ENCODE data around the gene XRN1. TPM values are rescaled to one million over a fixed set of nuclear protein-coding genes. Genes with fewer than 3 reads are reported as not detected.

XRN1 gene, protein sequence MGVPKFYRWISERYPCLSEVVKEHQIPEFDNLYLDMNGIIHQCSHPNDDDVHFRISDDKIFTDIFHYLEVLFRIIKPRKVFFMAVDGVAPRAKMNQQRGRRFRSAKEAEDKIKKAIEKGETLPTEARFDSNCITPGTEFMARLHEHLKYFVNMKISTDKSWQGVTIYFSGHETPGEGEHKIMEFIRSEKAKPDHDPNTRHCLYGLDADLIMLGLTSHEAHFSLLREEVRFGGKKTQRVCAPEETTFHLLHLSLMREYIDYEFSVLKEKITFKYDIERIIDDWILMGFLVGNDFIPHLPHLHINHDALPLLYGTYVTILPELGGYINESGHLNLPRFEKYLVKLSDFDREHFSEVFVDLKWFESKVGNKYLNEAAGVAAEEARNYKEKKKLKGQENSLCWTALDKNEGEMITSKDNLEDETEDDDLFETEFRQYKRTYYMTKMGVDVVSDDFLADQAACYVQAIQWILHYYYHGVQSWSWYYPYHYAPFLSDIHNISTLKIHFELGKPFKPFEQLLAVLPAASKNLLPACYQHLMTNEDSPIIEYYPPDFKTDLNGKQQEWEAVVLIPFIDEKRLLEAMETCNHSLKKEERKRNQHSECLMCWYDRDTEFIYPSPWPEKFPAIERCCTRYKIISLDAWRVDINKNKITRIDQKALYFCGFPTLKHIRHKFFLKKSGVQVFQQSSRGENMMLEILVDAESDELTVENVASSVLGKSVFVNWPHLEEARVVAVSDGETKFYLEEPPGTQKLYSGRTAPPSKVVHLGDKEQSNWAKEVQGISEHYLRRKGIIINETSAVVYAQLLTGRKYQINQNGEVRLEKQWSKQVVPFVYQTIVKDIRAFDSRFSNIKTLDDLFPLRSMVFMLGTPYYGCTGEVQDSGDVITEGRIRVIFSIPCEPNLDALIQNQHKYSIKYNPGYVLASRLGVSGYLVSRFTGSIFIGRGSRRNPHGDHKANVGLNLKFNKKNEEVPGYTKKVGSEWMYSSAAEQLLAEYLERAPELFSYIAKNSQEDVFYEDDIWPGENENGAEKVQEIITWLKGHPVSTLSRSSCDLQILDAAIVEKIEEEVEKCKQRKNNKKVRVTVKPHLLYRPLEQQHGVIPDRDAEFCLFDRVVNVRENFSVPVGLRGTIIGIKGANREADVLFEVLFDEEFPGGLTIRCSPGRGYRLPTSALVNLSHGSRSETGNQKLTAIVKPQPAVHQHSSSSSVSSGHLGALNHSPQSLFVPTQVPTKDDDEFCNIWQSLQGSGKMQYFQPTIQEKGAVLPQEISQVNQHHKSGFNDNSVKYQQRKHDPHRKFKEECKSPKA (N-terminal part only)
- 10 to 100 TPM; 16.9 to 21.8 TPM for total RNA-seq
- long read RNA-seq, partial matches to known transcripts = 10 of 14 reads
- long read RNA-seq, other reads (novel, unspliced or antisense) = 4 of 14 reads

DNA sequence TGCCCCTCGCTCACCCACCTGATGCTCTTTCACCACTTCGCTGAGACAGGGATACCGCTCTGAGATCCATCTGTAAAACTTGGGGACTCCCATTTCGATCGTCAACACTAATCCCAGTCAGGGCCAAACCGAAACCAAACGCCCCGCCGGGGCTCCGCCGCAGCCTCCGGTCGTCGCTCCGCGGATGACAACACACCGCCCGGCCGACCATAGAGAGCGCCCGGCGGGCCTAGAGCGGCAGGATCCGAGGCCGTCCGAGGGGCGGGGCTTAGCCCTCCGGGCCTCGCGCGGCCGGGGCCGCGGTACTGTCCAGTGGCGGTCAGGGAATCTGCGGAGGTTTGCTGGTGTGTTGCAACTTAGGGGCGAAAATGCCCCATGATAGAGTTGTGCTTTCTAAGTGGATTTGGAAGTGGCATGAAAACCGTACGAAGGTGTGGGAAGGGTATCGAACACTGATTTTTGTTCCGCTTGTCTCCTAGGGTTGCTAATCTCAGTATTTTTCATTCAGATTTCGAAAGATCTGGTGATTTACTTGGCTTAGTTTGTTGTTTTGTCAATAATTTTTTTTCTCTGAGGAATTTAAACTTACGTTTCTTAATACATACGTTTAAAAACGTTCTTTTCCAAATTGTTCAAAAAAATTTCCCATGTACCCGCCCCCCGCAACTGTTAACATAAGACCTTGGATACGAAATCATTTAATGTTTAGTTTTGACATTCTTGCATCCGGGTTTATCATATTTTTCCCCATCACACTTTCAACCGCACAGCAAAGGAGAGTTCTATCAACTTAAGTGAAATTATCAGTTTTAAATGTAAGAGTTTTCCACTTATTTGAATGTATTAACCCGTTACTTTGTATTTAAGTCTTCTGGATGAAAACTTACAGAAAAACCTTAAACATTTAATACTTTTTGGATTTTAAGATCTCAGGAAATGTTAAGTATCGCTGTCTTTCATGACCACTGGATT lies at the start of gene XRN1:
XRN1 (minus strand) TSS at position 186 of the 972 bp plus-strand sequence; CDS start at position 93, 93 bp downstream.
- intact Hi-C loops (cut with DNase I) = no loop called here
- ATAC-seq (peak; percentile 100), DNase-seq (peak; percentile 96)

DNA sequence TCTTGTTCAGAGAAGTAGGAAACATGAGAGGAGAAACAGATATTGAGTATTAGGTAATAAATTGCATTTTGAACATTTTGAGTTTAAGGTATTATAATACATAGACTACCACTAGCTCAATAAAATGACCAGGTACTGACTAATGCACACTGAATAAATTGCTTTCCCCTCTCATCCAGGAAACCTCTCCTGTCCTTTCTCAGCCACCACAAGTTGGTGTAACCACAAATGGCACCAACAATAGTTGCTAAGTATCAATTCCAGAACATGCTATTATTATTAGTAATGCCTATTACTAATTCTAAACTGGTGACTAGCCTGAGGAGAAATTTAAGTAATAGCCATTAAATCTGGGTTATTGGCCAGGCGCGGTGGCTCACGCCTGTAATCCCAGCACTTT lies 47.3 kb upstream of the XRN1 start:
- intact Hi-C loops (cut with DNase I) = no loop called here
- ATAC-seq (no peak), DNase-seq (no peak)

DNA sequence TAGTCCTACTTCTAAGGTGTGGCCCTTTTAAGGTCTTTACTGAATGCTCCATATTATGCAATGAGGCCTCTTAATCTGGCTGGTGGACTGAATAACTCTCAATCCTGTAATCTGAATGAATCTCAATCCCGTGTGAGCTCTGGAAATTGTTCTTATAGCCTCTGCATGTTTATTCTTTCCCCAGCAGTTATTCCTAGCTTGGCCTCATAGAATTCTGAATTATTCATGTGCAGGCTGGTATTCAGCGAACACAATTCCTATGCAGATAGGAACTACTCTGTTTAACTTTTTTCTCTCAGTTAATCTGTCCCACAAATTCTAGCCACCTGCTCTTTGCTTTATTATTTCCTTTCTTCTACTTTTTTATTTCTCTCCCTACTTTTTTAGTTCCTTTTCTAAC lies 44.3 kb upstream of the XRN1 start:
- no peak for ATAC-seq
- no peak for DNase-seq
- intact Hi-C loops (cut with DNase I) = no loop called here

DNA sequence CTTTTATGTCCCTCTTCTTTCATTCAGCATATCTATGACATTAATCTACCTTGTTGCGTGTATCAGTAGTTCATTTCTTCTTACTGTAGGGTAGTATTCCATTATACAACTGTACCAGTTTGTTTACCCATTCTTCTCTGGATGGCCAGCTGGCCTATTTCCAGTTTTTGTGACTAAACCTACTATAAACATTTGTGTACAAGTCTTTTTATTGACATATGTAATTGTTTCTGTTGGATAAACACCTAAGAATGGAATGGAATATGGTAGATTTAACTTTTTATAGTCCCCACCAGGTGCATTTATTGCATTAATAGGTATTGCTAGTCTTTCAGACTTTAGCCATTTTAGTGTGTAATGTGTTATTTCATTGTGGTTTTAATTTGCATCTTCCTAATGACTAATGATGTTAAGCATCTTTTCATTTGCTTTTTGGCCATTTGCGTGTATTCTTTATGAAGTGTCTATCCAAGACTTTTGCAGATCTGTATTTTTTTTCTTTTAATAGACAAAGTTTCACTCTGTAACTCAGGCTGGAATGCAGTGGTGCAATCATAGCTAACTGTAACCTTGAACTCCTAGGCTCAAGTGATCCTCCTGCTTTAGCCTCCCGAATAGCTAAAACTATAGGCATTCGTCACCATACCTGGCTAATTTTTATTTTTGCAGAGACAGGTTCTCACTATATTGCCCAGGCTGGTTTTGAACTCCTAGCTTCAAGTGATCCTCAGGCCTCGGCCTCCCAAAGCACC lies 41.9 kb upstream of the XRN1 start:
- DNase-seq = no peak
- ATAC-seq = no peak
- intact Hi-C loops (cut with DNase I) = no loop called here

DNA sequence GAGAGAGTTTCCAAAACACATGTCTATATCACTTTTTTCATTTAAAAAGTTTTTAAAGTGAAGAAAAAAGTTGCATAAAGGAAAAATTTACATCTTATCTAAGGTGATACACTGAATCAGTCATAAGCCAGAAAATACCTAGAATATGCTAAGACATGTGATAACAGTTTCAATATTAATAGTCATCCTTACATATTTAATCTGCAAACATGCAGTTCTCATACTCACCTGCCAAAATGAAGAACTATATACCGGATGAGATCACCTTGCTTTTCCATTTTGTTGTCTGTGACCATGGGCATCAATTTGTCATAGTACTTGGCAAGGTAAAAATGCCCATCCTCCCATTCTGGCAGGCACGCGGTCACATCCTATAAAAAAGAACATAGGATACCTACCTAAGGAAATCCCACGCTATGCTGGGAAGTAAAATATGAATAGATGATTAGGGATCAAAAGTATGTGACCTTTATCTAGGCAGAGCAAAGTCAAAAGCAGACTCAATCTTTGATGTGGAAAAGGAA lies 37.1 kb upstream of the XRN1 start:
- intact Hi-C loops (cut with DNase I) = no loop called here
- no peak for ATAC-seq
- no peak for DNase-seq

DNA sequence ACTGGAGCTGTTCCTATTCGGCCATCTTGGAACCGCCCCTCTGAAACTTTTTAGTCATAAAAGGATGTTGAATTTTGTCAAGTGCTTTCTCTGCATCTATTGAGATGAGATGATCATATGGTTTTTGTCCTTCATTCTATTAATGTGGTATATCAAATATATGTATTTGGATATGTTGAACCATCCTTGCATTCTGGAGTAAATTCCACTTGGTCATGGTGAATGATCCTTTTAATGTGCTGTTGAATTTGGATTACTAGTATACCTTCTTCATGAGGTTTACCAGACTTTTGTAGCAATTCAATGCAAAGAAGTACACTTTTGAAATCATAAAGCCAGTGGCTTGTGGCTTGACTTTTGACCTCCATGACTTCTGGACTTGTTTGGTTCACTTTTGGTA lies 33.4 kb upstream of the XRN1 start:
- intact Hi-C loops (cut with DNase I) = no loop called here
- DNase-seq = no peak
- no peak for ATAC-seq

DNA sequence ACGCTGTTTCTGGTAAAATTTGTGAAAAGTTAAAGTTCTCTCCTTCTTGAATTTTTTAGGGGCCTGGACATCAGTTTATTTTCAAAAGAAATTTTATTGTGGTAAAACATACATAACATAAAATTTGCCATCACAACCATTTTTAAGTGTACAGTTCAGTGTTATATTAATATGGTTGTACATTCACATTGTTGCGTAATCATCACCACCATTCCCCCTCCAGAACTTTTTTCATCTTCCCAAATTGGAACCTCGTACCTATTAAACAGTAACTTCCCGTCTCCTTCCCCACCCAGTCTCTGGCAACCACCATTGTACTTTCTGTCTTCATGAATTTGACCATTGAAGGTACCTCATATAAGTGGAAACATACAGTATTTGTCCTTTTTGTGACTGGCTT lies 23.0 kb upstream of the XRN1 start:
- no peak for DNase-seq
- ATAC-seq = no peak
- intact Hi-C loops (cut with DNase I) = no loop called here

DNA sequence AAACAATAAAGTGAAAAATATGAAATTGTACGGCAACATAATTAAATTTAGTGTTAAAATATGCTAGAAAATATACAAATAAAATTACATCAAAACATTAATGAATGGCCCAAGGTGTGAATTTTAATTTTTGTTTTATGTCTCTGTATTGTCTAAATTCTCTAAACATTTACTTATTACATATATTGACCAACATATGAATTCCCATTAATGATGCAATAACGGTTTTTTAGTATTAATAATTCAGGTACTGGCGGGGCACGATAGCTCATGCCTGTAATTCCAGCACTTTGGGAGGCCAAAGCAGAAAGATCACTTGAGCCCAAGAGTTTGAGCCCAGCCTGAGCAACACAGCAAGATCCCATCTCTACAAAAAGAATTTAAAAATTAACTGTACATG lies 20.6 kb upstream of the XRN1 start:
- ATAC-seq (no peak), DNase-seq (no peak)
- intact Hi-C loops (cut with DNase I) = no loop called here

DNA sequence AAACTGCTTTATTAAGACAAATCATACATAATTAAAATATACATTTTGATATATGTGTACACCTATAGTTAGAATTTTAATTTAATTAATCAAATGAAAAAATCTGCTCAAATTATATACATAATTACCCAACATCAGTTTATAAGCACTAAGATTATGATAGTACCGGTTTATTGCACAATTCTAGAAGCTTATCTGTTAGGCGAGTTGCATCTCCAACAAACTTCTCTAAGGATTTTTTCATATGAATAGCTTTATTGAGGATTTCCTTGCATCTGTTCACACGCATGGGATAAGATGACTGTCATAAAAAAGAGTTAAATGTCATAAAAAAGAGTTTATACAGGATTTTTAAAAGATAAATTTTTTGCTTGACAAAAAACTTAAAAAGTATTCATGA lies 19.9 kb upstream of the XRN1 start:
- intact Hi-C loops (cut with DNase I) = no loop called here
- ATAC-seq = no peak

DNA sequence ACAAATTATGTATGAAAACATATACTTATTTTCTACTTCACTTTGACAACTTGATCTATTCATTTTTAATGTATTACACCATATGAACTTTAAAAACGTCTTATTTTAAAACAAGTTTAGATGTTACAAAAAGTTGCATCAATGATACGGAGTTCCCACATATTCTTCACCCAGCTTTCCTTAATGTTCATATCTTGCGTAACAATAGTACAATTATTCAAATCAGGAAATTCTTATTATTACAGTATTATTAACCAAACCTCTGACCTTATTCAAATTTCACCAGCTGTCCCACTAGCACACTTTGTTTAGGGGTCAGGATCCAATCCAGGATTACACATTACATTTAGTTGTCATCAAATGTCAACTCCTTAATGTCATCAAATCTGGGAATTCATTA lies 12.9 kb upstream of the XRN1 start:
- DNase-seq (no peak), ATAC-seq (no peak)
- intact Hi-C loops (cut with DNase I) = no loop called here

More for the DNA sequence above, 19.9 kb upstream of the XRN1 start:
- no peak for DNase-seq

DNA sequence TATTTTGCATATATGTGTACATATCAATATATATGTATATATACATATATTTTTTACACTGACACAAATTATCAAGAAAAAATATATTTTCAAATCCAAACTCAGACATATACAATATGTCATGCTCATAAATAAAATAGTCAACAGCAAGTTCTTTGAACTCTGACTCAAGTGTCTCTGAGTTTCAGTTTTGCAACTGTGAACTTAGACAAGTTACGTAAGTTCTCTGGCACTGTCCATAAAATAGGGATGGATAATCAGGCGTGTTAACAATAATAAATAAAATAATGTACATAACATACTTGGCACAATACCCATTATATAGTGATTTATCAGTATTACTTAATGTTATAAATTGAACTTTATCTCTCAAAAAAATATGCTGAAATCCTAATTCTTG lies 12.1 kb upstream of the XRN1 start:
- ATAC-seq (no peak), DNase-seq (no peak)
- intact Hi-C loops (cut with DNase I) = no loop called here

DNA sequence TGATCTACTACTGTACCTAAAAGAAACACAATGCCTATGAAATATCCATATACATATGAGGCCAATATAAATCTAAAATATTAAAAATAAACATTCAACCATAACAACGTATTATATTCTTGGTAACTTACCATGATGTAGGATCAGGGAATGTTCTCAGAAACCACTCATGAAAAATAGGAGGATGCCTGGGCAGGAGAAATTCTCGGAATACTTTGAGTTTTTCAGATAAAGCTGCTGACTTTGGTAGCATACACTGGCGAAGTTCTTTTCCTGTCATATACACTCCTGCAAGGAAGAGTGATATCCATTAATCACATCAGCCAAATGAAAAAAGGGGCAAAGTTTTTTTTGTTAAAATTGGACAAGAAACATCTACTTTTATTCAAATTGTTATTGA lies 11.3 kb upstream of the XRN1 start:
- intact Hi-C loops (cut with DNase I) = no loop called here
- no peak for ATAC-seq
- DNase-seq = no peak

DNA sequence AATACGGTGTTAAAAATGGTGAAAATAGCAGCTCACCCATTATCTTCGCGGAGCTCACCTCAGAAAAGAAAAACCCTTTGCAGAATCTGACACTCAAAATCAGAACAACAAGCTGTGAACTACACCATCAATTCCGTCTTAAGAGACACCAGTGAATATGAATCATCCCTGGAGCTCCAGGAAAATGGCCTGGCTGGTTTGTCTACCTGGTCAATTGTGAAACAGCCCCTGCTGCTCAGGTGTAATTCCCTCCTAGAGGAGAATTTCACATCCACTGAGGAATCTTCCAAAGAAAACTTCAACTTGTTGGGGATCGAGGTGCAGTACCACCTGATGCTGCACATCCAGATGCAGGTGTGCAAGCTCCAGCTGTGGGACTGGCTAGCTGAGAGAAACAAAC lies 3.0 kb upstream of the XRN1 start:
- intact Hi-C loops (cut with DNase I) = no loop called here

DNA sequence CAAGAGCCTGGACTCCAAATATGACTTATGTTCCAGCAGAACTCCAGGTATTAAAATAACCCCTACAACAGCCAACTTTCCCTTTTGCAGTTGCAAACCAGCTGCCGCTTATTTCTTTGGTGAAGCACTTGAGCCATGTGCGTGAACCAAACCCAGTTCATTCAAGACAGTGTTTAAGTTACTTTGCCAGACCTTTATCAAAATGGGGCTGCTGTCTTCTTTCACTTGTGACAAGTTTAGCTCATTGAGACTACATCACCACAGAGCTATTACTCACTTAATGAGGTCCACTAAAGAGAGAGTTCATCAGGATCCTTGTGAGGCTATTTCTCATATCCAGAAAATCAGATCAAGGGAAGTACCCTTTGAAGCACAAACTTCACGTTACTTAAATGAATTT lies 2.4 kb upstream of the XRN1 start:
- intact Hi-C loops (cut with DNase I) = no loop called here
- DNase-seq (no peak), ATAC-seq (no peak)

More for the DNA sequence above, 3.0 kb upstream of the XRN1 start:
- ATAC-seq (no peak), DNase-seq (no peak)

DNA sequence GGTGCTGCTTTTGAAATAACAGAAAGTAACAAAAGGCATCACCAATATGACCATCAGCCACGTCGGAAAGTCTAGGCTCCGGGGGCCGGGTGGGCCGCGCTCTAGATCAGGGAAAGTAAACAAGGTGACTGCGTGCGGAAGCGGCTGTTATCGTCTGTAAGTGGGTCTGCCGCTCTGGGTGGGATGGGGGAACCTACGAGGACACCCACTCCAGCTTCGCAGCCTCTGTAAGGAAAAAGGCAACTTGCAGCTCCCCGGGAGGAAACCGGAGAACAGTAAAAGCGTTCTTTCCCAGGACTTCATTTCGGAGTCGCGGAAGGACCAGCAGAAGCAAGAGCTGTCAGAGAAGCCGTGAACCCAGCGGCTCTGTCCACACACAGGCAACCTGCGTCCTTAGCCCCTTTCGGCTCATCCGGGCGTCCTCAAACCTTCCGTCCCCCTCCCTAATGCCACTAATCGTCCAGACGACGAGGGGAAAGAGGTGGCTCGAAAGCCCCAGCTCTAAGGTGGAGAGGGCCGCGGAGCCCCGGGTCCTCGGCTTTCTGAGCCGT lies 461 bp downstream of the XRN1 start:
- intact Hi-C loops (cut with DNase I) = no loop called here
- DNase-seq (peak; percentile 38), ATAC-seq (peak; percentile 47 to 67)

DNA sequence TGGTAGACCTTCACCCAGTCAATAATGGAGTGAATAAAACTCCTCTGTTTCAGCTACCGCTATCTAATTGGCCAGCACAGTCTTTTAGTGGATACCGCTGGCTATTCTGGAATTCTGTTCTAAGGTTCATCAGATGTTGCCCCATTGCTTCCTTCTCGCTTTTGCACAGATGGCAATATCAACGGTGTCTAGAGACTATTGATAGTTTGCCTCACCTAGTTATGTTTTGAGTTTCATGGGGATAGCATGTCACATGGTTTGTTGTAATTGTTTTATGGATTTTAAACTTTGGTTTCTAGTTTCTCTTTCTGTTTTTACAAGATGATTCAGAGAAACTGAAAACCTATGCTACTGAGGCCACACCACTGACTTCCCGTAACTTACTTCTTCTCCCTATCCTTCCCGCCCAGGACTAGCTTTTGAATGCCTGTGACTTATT lies 2.0 kb downstream of the XRN1 start:
- no peak for DNase-seq
- intact Hi-C loops (cut with DNase I) = no loop called here
- ATAC-seq = no peak

DNA sequence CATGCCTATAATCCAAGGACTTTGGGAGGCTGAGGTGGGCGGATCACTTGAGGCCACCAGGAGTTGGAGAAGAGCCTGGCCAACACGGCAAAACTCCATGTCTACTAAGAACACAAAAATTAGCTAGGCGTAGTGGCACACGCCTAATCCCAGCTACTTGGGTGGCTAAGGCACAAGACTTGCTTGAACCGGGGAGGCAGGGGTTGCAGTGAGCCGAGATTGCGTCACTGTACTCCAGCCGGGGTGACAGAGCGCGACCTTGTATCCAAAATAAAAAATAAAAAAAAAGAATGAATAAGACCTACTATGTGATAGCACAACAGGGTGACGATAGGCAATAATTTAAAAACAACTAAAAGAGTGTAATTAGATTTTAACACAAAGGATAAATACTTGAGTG lies 3.5 kb downstream of the XRN1 start:
- intact Hi-C loops (cut with DNase I) = no loop called here
- no peak for ATAC-seq
- DNase-seq = no peak
